PC-3 (cell line): ENCODE results near the gene BAHD1. TPM values are rescaled to one million over a fixed set of nuclear protein-coding genes. Genes with fewer than 3 reads are reported as not detected.

ENCODE experiments used
- ATAC-seq: fragments of 200-7000 bp; cut with Tn5 transposase; 2 replicates; pipeline ENCODE4 v1.9.1; 2020; ENCODE audit warnings: mild to moderate bottlenecking, moderate library complexity
- BruUV-seq: library from RNA; stranded (reverse); fragments of 400-500 nt; replicated peaks from 2 replicates; lab custom pipeline; 2021; lab: Mats Ljungman, UMichigan
- CTCF ChIA-PET: fragments of 300-600 bp; sonication (Branson Sonifier 250); formaldehyde crosslinking; loops from one replicate; lab custom pipeline; 2022; ENCODE audit warnings: antibody characterized with exemption; lab: Charles Lee
- POLR2A ChIA-PET: fragments of 300-600 bp; sonication (Branson Sonifier 250); formaldehyde crosslinking; loops from one replicate; lab custom pipeline; 2022; ENCODE audit warnings: antibody characterized with exemption; ENCODE audit not compliant: unreplicated experiment; lab: Charles Lee
- DNase-seq: peaks from one replicate; pipeline ENCODE4 v3.0.0-alpha.2; 2015
- H2AFZ ChIP-seq: fragments of 300-600 bp; sonication (generic); 2 replicates; pipeline ENCODE4 v1.6.0; 2016; ENCODE audit warnings: antibody characterized with exemption, low read length
- H3F3A ChIP-seq: fragments of 300-600 bp; sonication (generic); one replicate; pipeline ENCODE4 v1.6.0; 2017; ENCODE audit warnings: antibody characterized with exemption, low read length, control low read depth, mild to moderate bottlenecking; ENCODE audit not compliant: unreplicated experiment
- H3K27ac ChIP-seq: fragments of 300-600 bp; sonication (generic); 2 replicates; pipeline ENCODE4 v1.5.1; 2016; ENCODE audit warnings: mild to moderate bottlenecking, low read length
- H3K27me3 ChIP-seq: fragments of 300-600 bp; sonication (generic); 2 replicates; pipeline ENCODE4 v1.6.1; 2016; ENCODE audit warnings: low read length, mixed read lengths
- H3K36me3 ChIP-seq: fragments of 300-600 bp; sonication (generic); 2 replicates; pipeline ENCODE4 v1.6.1; 2016; ENCODE audit warnings: low read depth, mixed run types, low read length, mixed read lengths
- H3K4me1 ChIP-seq: fragments of 300-600 bp; sonication (generic); 2 replicates; pipeline ENCODE4 v1.5.1; 2016; ENCODE audit warnings: low read length; ENCODE audit not compliant: insufficient read depth
- H3K4me2 ChIP-seq: fragments of 300-600 bp; sonication (generic); 2 replicates; pipeline ENCODE4 v1.6.0; 2016; ENCODE audit warnings: low read length
- H3K4me3 ChIP-seq: fragments of 300-600 bp; sonication (generic); 2 replicates; pipeline ENCODE4 v1.5.1; 2016; ENCODE audit warnings: mild to moderate bottlenecking, low read length, mixed read lengths
- H3K79me2 ChIP-seq: fragments of 300-600 bp; sonication (generic); 2 replicates; pipeline ENCODE4 v1.6.1; 2017; ENCODE audit warnings: low read length, mixed read lengths
- H3K9ac ChIP-seq: fragments of 300-600 bp; sonication (generic); 2 replicates; pipeline ENCODE4 v1.6.0; 2016; ENCODE audit warnings: mild to moderate bottlenecking, low read length
- H3K9me2 ChIP-seq: fragments of 300-600 bp; sonication (generic); replicated peaks from 2 replicates; pipeline ENCODE4 v1.6.1; 2016; ENCODE audit warnings: mixed run types, low read length, mixed read lengths
- H3K9me3 ChIP-seq: fragments of 300-600 bp; sonication (generic); 2 replicates; pipeline ENCODE4 v1.6.1; 2016; ENCODE audit warnings: low read length, mixed read lengths
- H4K20me1 ChIP-seq: fragments of 300-600 bp; sonication (generic); 2 replicates; pipeline ENCODE4 v1.6.1; 2016; ENCODE audit warnings: low read length, mixed read lengths
- EZH2 ChIP-seq: fragments of 300-600 bp; sonication (generic); IDR thresholded peaks from one replicate; pipeline ENCODE4 v1.6.1; 2017; ENCODE audit warnings: antibody characterized with exemption, mild to moderate bottlenecking, low read length; ENCODE audit not compliant: unreplicated experiment
- EZH2phosphoT487 ChIP-seq: fragments of 300-600 bp; sonication (generic); IDR thresholded peaks from 2 replicates; pipeline ENCODE4 v1.6.1; 2018; ENCODE audit warnings: mild to moderate bottlenecking, antibody characterized with exemption, low read length, borderline replicate concordance
- intact Hi-C: fragments of 100-400 bp; cut with micrococcal nuclease; formaldehyde crosslinking; loops from 2 replicates; pipeline ENCODE4 v1.9.0; 2023
- total RNA-seq: library from RNA; depleted of rRNA; stranded (reverse); fragments of >200 nt; gene quantifications from 2 replicates; pipeline ENCODE4 v1.2.3, GENCODE V29; 2014
- TF ChIP-seq, protein P1 (sequence below): fragments of 300-600 bp; sonication (generic); conservative IDR thresholded peaks from 2 replicates; pipeline ENCODE4 v1.5.1; 2017; ENCODE audit warnings: antibody characterized with exemption, low read depth, mild to moderate bottlenecking, low read length

BAHD1 gene
- total RNA-seq, 1 experiment from 2014 or later, result 18.8 TPM

- ChIA-PET POLR2A (no interaction called here), CTCF (no interaction called here)
- ATAC-seq (no peak), DNase-seq (no peak)
- H3K9me3 ChIP-seq, result no peaks in the 10 kb centered on the region
- H3K27ac ChIP-seq, result no peak overlapping the region
- intact Hi-C loops, result no loop called here
- BruUV-seq, result no TSS peak
- H3K79me2 ChIP-seq, result peaks cover 16% of the 10 kb centered on the region
- peaks cover 30% of the 10 kb centered on the region for H3K4me1 ChIP-seq
- H3K27me3 ChIP-seq, result no peaks in the 10 kb centered on the region
- no peaks in the 10 kb centered on the region for H3K9me2 ChIP-seq
- H3K4me3 ChIP-seq, result no peak overlapping the region
- H3K9ac ChIP-seq, result no peak overlapping the region
- no peak overlapping the region for H2AFZ ChIP-seq
- H4K20me1 ChIP-seq, result no peaks in the 10 kb centered on the region
- TF ChIP-seq EZH2 (no peak), EZH2phosphoT487 (no peak)
- TF ChIP-seq, protein P1, sequence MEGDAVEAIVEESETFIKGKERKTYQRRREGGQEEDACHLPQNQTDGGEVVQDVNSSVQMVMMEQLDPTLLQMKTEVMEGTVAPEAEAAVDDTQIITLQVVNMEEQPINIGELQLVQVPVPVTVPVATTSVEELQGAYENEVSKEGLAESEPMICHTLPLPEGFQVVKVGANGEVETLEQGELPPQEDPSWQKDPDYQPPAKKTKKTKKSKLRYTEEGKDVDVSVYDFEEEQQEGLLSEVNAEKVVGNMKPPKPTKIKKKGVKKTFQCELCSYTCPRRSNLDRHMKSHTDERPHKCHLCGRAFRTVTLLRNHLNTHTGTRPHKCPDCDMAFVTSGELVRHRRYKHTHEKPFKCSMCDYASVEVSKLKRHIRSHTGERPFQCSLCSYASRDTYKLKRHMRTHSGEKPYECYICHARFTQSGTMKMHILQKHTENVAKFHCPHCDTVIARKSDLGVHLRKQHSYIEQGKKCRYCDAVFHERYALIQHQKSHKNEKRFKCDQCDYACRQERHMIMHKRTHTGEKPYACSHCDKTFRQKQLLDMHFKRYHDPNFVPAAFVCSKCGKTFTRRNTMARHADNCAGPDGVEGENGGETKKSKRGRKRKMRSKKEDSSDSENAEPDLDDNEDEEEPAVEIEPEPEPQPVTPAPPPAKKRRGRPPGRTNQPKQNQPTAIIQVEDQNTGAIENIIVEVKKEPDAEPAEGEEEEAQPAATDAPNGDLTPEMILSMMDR, result no peak
- peaks cover 4% of the 10 kb centered on the region for H3F3A ChIP-seq
- no peaks in the 10 kb centered on the region for H3K36me3 ChIP-seq
- H3K4me2 ChIP-seq, result no peak overlapping the region
Observed at GRCh38 chr15:40474581-40474980, 33.8 kb downstream of the BAHD1 start.

- DNase-seq (peak; percentile 40), ATAC-seq (peak; percentile 93)
- Histone ChIP-seq H4K20me1 (no peaks in the 10 kb centered on the region), H3K79me2 (peaks cover 1% of the 10 kb centered on the region; the same call in 1 of the 2 replicates), H3K9me2 (no peaks in the 10 kb centered on the region), H3K36me3 (no peaks in the 10 kb centered on the region), H3K9me3 (no peaks in the 10 kb centered on the region), H3K9ac (no peak overlapping the region), H3K27ac (no peak overlapping the region), H3F3A (no peaks in the 10 kb centered on the region), H3K27me3 (no peaks in the 10 kb centered on the region), H3K4me3 (peak overlapping the region; percentile 34; the same call in 1 of the 2 replicates), H3K4me2 (peak overlapping the region; percentile 75), H3K4me1 (peaks cover 10% of the 10 kb centered on the region; the same call in 1 of the 2 replicates), H2AFZ (peak overlapping the region; percentile 41)
- intact Hi-C loops, result no loop called here
- POLR2A ChIA-PET, result no interaction called here
- CTCF ChIA-PET, result interaction anchor here (0.6 kb wide), 1 partner anchor 589 kb away, joined by 5 read pairs; no protein-coding TSS in a partner anchor
- TF ChIP-seq EZH2phosphoT487, result no peak
- TF ChIP-seq, protein P1, result no peak
- TF ChIP-seq EZH2, result no peak
- BruUV-seq, result no TSS peak
Observed at GRCh38 chr15:40477642-40478327, 37.0 kb downstream of the BAHD1 start.

GRCh38 chr15:40479024-40479423, 38.3 kb downstream of the BAHD1 start:
- Histone ChIP-seq H3K27ac (no peak overlapping the region), H3K9me2 (no peaks in the 10 kb centered on the region), H3K27me3 (no peaks in the 10 kb centered on the region), H3F3A (no peaks in the 10 kb centered on the region), H3K4me2 (no peak overlapping the region), H3K36me3 (no peaks in the 10 kb centered on the region), H2AFZ (no peak overlapping the region), H4K20me1 (no peaks in the 10 kb centered on the region), H3K9ac (no peak overlapping the region), H3K9me3 (no peaks in the 10 kb centered on the region), H3K4me3 (no peak overlapping the region), H3K4me1 (peaks cover 10% of the 10 kb centered on the region; the same call in 1 of the 2 replicates), H3K79me2 (no peaks in the 10 kb centered on the region)
- TF ChIP-seq, protein P1, result no peak
- TF ChIP-seq EZH2, result no peak
- no peak for TF ChIP-seq EZH2phosphoT487
- ATAC-seq, result no peak
- intact Hi-C loops, result no loop called here
- POLR2A ChIA-PET, result interaction anchor here (0.7 kb wide), 1 partner anchor 266 kb away, joined by 6 read pairs; no protein-coding TSS in a partner anchor
- no TSS peak for BruUV-seq
- CTCF ChIA-PET, result interaction anchor here (0.7 kb wide), 1 partner anchor 26 kb away, joined by 3 read pairs; no protein-coding TSS in a partner anchor
- DNase-seq, result no peak
